Tibial nerve (tissue), 4 donors: Measurements from ENCODE around the gene CD200.

ENCODE experiments used
- EP300 ChIP-seq, 2 donors: sonication (generic); formaldehyde crosslinking; IDR thresholded peaks; one replicate each; pipeline ENCODE4 v1.6.1; 2017; ENCODE audit warnings: antibody characterized with exemption in 2 of 2, mild to moderate bottlenecking in 1 of 2
- POLR2A ChIP-seq, 2 donors: fragments of 450-650 bp; IDR thresholded peaks; one replicate each; pipeline ENCODE4 v1.6.1; 2017; ENCODE audit warnings: antibody characterized with exemption in 2 of 2, mild to moderate bottlenecking in 2 of 2, moderate library complexity in 2 of 2
- TF ChIP-seq, protein P1 (sequence below), 5 experiments: fragments of 200-600 bp in 3 of 5; fragments of 450-650 bp in 2 of 5; sonication (generic) in 3 of 5; IDR thresholded peaks; one replicate each; pipeline ENCODE4 v1.5.1; 2016 to 2019; ENCODE audit warnings: antibody characterized with exemption in 5 of 5, mild to moderate bottlenecking in 3 of 5, moderate library complexity in 2 of 5

DNA sequence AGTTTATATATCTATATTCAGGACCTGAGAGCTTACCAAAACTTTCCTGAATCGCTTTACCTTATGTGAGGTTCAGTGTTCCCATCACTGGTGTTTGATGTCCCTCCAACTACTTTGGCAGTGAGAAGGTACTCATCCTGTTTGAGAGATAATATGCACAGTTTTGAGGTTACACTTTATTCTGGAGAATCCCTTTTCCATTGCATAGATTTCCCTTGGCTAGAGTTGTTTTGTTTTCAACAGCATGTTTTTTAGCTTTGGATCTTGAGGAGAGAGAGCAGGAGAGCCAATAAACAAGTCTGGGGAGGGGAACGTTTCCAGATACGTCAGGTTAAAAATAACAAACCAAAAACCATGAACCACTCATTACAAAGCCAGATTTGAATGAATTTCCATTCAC, 33.6 kb downstream of the CD200 start:
- TF ChIP-seq POLR2A (IDR thresholded peaks at IDR 0.05) (no peak), EP300 (IDR thresholded peaks at IDR 0.05) (no peak)
- TF ChIP-seq, protein P1, sequence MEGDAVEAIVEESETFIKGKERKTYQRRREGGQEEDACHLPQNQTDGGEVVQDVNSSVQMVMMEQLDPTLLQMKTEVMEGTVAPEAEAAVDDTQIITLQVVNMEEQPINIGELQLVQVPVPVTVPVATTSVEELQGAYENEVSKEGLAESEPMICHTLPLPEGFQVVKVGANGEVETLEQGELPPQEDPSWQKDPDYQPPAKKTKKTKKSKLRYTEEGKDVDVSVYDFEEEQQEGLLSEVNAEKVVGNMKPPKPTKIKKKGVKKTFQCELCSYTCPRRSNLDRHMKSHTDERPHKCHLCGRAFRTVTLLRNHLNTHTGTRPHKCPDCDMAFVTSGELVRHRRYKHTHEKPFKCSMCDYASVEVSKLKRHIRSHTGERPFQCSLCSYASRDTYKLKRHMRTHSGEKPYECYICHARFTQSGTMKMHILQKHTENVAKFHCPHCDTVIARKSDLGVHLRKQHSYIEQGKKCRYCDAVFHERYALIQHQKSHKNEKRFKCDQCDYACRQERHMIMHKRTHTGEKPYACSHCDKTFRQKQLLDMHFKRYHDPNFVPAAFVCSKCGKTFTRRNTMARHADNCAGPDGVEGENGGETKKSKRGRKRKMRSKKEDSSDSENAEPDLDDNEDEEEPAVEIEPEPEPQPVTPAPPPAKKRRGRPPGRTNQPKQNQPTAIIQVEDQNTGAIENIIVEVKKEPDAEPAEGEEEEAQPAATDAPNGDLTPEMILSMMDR (IDR thresholded peaks at IDR 0.05), result no peak
